ENCODE data around the gene STAU1.
"Not testable (repeated sequence)": the region's sequence is repeated elsewhere in the genome, so short reads cannot be mapped to it uniquely, and the experiment has no call there.

Gene STAU1

DNA sequence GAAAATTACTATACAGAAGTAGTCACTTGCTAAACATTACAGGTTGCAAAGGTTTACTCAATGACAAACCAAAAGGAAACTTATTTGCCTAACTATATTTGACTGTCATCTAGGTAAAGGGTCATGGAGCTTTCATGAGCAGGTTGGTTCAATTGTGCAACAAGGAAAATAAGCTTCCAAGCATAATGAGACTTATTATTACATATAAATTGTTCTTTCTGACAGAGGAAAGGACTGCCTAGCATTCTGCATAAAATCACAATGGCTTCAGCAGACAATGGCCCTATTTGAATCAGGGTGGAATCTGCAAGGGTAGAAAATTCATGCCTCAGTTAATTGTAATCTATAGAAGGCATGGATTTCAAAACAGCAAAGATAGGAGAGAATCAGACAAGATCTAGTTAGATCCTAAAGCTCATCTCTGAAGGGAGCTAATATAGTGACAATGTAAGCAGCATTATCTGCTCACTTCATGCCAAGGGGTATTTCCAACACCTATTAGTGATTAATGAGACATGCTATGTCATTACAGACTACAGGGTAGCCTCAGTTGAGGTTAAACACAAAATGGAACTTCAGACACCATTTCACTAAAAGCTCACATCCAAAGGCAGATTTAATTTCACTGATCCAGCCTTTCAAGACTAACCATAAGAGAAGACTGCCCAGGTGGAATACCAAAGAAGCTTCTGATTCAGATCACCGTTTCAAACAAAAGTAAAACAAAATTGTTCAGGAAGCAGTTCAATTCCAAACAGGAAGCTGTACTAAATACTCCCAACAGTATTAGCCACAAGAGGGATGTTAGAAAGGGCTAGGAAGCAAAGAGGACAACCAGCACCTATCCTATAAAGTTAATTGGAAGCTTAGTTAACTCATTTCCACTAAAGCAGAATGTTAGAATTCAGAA lies 8.5 kb downstream of the STAU1 start:
- TF ChIP-seq, protein P1, sequence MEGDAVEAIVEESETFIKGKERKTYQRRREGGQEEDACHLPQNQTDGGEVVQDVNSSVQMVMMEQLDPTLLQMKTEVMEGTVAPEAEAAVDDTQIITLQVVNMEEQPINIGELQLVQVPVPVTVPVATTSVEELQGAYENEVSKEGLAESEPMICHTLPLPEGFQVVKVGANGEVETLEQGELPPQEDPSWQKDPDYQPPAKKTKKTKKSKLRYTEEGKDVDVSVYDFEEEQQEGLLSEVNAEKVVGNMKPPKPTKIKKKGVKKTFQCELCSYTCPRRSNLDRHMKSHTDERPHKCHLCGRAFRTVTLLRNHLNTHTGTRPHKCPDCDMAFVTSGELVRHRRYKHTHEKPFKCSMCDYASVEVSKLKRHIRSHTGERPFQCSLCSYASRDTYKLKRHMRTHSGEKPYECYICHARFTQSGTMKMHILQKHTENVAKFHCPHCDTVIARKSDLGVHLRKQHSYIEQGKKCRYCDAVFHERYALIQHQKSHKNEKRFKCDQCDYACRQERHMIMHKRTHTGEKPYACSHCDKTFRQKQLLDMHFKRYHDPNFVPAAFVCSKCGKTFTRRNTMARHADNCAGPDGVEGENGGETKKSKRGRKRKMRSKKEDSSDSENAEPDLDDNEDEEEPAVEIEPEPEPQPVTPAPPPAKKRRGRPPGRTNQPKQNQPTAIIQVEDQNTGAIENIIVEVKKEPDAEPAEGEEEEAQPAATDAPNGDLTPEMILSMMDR (IDR thresholded peaks at IDR 0.05; ENCODE audit: borderline replicate concordance, control extremely low read depth, extremely low read depth, insufficient read depth, missing control alignments) = no peak
- in situ Hi-C loops (cut with MboI; ENCODE audit: low sequenced_read_pairs, unreplicated experiment) = no loop called here
- DNase-seq (ENCODE audit: low spot score) = peak; percentile 47

DNA sequence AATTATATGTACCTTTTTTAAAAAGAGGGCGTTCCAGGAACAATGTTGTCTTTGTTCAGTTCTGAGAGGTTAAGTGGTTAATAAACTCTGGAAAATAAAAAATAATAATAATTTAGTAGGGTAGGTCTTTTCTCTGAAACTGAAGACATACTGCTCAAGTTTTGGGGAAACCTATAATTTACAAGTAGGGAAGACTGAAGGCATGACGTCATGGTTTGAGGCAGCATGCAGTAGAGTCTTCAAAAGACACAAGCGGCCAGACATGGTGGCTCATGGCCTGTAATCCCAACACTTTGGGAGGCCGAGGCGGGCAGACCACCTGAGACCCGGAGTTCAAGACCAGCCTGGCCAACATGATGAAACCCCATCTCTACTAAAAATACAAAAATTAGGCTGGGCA lies 14.0 kb downstream of the STAU1 start:
- in situ Hi-C loops (cut with MboI; ENCODE audit: low sequenced_read_pairs, unreplicated experiment) = no loop called here
- no peak for DNase-seq (ENCODE audit: low spot score)
- TF ChIP-seq, protein P1 (IDR thresholded peaks at IDR 0.05; ENCODE audit: borderline replicate concordance, control extremely low read depth, extremely low read depth, insufficient read depth, missing control alignments) = no peak

DNA sequence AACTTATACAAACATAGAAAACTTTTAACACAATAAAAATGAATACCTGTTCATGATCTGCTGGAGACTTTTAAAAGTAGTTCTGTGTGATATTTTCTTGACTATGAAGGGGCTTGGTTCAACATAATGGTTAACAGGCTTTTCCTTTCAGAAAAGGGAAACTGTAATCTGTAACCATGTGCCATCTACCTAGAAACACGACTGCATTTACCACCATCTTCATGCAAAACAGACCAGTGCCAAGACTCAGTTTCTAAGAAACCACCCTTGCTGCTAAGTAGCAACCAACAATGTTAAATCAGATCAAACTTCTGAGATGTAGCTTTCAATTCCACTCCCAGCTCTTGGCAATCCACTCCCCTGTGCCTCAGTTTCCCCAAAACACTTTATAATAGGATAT lies 15.7 kb downstream of the STAU1 start:
- in situ Hi-C loops (cut with MboI; ENCODE audit: low sequenced_read_pairs, unreplicated experiment) = no loop called here
- TF ChIP-seq, protein P1 (IDR thresholded peaks at IDR 0.05; ENCODE audit: borderline replicate concordance, control extremely low read depth, extremely low read depth, insufficient read depth, missing control alignments) = no peak
- no peak for DNase-seq (ENCODE audit: low spot score)

DNA sequence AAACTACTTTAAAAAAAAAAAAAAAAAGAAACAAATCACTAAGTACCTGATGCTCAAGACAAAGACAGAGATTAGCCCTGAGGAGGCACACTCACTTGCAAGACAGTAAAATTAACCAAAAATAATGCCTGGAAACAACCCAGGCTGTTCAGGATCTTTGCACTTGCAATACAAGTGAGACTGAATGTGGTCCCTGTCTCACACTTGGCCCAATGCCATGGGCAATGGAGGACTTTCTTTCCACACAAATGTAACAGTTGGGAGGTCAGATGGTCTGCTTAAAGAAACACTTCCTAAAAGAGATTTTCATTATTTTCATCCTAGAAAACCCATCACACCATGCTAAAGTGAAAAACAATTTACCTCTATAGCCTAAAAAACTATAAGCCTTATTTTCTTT lies 16.2 kb downstream of the STAU1 start:
- TF ChIP-seq, protein P1 (IDR thresholded peaks at IDR 0.05; ENCODE audit: borderline replicate concordance, control extremely low read depth, extremely low read depth, insufficient read depth, missing control alignments) = no peak
- no peak for DNase-seq (ENCODE audit: low spot score)
- in situ Hi-C loops (cut with MboI; ENCODE audit: low sequenced_read_pairs, unreplicated experiment) = no loop called here

DNA sequence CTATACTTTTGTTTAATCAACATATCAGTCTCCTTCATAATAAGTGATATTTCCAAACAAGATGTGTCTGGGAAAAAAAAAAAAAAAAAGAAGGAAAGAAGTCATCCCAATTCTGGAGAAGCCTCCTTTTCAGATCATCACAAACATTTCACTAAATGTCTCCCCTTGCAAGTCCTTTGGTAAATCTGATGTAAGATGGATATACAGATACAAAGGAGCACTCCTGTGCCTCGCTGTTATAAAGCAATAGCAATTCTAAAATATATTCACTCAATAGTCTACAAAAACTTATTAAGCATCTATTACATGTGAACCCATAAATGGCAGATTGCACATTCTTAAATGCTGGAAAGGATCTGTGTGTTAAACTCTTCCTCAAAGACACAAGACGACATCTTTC lies 17.4 kb downstream of the STAU1 start:
- in situ Hi-C loops (cut with MboI; ENCODE audit: low sequenced_read_pairs, unreplicated experiment) = no loop called here
- TF ChIP-seq, protein P1 (IDR thresholded peaks at IDR 0.05; ENCODE audit: borderline replicate concordance, control extremely low read depth, extremely low read depth, insufficient read depth, missing control alignments) = no peak
- DNase-seq (ENCODE audit: low spot score) = no peak

DNA sequence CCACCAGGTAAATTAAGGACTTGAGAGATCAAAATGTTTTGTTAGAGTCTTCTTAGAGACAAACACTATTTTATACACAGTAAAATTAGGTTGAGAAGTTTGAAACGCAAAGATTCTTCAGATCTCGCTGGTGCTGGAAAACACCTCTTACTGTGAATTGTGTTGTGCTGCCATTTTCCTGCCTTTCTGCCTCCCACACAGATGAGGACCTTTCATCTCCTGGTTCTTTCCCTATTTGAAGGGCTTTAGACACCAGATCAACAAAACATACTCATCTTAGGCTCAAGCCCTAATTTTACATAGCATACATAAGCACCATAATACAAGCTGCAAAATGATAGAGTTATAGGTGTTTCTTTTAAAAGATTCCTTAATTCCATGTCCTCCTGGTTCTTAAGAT lies 18.6 kb downstream of the STAU1 start:
- TF ChIP-seq, protein P1 (IDR thresholded peaks at IDR 0.05; ENCODE audit: borderline replicate concordance, control extremely low read depth, extremely low read depth, insufficient read depth, missing control alignments) = no peak
- in situ Hi-C loops (cut with MboI; ENCODE audit: low sequenced_read_pairs, unreplicated experiment) = no loop called here
- no peak for DNase-seq (ENCODE audit: low spot score)

DNA sequence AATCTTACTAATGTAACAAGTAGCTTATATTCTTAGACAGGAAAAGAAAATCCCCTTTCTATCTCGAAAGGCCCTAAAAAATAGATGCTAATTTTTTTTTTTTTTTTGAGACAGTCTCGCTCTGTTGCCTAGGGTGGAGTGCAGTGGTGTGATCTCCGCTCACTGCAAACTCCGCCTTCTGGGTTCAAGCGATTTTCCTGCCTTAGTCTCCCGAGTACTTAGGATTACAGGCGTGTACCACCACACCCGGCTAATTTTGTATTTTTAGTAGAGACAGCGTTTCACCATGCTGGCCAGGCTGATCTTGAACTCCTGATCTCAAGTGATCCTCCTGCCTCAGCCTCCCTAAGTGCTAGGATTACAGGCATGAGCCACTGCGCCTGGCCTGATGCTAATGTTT lies 19.3 kb downstream of the STAU1 start:
- DNase-seq (ENCODE audit: low spot score); in situ Hi-C loops (cut with MboI; ENCODE audit: low sequenced_read_pairs, unreplicated experiment): not testable (repeated sequence)
